Measurements from ENCODE around the gene MAML3.

DNA sequence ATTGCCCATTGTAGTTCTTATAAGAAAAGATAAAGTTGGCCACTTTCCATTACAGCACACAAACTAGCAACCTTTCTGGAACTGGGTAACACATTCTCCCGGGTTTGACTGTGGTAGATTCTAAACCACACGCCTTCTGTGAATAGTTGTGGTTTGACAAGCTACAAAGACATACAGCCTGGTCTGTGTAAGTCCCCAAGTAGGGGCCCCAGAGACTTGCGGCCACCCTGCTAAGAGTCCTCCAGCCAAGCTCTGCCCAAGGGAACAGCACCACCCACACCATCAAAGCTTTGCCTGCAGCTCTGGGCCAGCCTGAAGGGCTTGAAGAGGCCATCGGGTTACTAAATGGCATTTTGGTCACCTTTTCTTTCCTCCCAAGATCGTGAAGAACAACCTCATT lies 203.4 kb downstream of the MAML3 start:
- TF ChIP-seq, protein P1, sequence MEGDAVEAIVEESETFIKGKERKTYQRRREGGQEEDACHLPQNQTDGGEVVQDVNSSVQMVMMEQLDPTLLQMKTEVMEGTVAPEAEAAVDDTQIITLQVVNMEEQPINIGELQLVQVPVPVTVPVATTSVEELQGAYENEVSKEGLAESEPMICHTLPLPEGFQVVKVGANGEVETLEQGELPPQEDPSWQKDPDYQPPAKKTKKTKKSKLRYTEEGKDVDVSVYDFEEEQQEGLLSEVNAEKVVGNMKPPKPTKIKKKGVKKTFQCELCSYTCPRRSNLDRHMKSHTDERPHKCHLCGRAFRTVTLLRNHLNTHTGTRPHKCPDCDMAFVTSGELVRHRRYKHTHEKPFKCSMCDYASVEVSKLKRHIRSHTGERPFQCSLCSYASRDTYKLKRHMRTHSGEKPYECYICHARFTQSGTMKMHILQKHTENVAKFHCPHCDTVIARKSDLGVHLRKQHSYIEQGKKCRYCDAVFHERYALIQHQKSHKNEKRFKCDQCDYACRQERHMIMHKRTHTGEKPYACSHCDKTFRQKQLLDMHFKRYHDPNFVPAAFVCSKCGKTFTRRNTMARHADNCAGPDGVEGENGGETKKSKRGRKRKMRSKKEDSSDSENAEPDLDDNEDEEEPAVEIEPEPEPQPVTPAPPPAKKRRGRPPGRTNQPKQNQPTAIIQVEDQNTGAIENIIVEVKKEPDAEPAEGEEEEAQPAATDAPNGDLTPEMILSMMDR (IDR thresholded peaks at IDR 0.05; ENCODE audit: low read depth, low read length): no peak
- TF ChIP-seq EZH2phosphoT487 (IDR thresholded peaks at IDR 0.05; ENCODE audit: low read depth): no peak
